OCI-LY1 (cell line): ENCODE data around the gene TBC1D16.

Experiments used
- H2AFZ ChIP-seq: fragments of 200-600 bp; sonication (generic), shearing (Covaris generic); 2 replicates; pipeline ENCODE4 v1.6.0; 2014; ENCODE audit warnings: antibody characterized with exemption, mild to moderate bottlenecking, low read length
- H3F3A ChIP-seq: fragments of 200-600 bp; sonication (generic), shearing (Covaris generic); 2 replicates; pipeline ENCODE4 v1.6.0; 2014; ENCODE audit warnings: mild to moderate bottlenecking, antibody characterized with exemption, low read length, moderate library complexity; ENCODE audit not compliant: insufficient read depth
- H3K27ac ChIP-seq: fragments of 200-600 bp; sonication (generic); 2 replicates; pipeline ENCODE4 v1.5.1; 2014; ENCODE audit warnings: low read length, mixed run types, mild to moderate bottlenecking, low read depth; ENCODE audit not compliant: poor library complexity, severe bottlenecking
- H3K27me3 ChIP-seq: fragments of 200-600 bp; sonication (generic); 2 replicates; pipeline ENCODE4 v1.6.0; 2014; ENCODE audit warnings: antibody characterized with exemption, mild to moderate bottlenecking, low read length, moderate library complexity; ENCODE audit not compliant: insufficient read depth
- H3K36me3 ChIP-seq: fragments of 200-600 bp; sonication (generic); 2 replicates; pipeline ENCODE4 v1.6.1; 2014; ENCODE audit warnings: mild to moderate bottlenecking, antibody characterized with exemption, low read length, moderate library complexity, mixed read lengths; ENCODE audit not compliant: insufficient read depth
- H3K4me1 ChIP-seq: fragments of 200-600 bp; sonication (generic); 2 replicates; pipeline ENCODE4 v1.5.1; 2014; ENCODE audit warnings: mild to moderate bottlenecking, low read length, moderate library complexity; ENCODE audit not compliant: insufficient read depth, severe bottlenecking
- H3K4me2 ChIP-seq: fragments of 200-600 bp; sonication (generic), shearing (Covaris generic); 2 replicates; pipeline ENCODE4 v1.6.1; 2014; ENCODE audit warnings: low read length
- H3K4me3 ChIP-seq: fragments of 200-600 bp; sonication (generic); 2 replicates; pipeline ENCODE4 v1.5.1; 2014; ENCODE audit warnings: low read length, low read depth, mild to moderate bottlenecking, mixed read lengths; ENCODE audit not compliant: poor library complexity, severe bottlenecking
- H3K79me2 ChIP-seq: fragments of 200-600 bp; shearing (Covaris generic); 2 replicates; pipeline ENCODE4 v1.6.1; 2016; ENCODE audit warnings: mixed run types, low read length, mixed read lengths; ENCODE audit not compliant: insufficient read depth
- H3K9ac ChIP-seq: fragments of 200-600 bp; sonication (generic), shearing (Covaris generic); 2 replicates; pipeline ENCODE4 v1.6.1; 2014; ENCODE audit warnings: mild to moderate bottlenecking, low read length, mixed read lengths
- H3K9me2 ChIP-seq: fragments of 200-600 bp; sonication (generic), shearing (Covaris generic); 2 replicates; pipeline ENCODE4 v1.6.1; 2014; ENCODE audit warnings: low read depth, mild to moderate bottlenecking, low read length, mixed read lengths
- H3K9me3 ChIP-seq: fragments of 200-600 bp; shearing (Covaris generic); 2 replicates; pipeline ENCODE4 v1.6.1; 2014; ENCODE audit warnings: low read length, mixed read lengths
- H4K20me1 ChIP-seq: fragments of 200-600 bp; sonication (generic), shearing (Covaris generic); 2 replicates; pipeline ENCODE4 v1.6.0; 2016; ENCODE audit warnings: mild to moderate bottlenecking, low read length; ENCODE audit not compliant: insufficient read depth
- EZH2 ChIP-seq: fragments of 200-600 bp; sonication (generic), shearing (Covaris generic); IDR thresholded peaks from 2 replicates; pipeline ENCODE4 v1.8.0; 2017; ENCODE audit warnings: borderline replicate concordance, mixed run types, mild to moderate bottlenecking, antibody characterized with exemption, low read length, moderate library complexity, mixed read lengths
- TF ChIP-seq, protein P1 (sequence below): fragments of 200-600 bp; sonication (generic), shearing (Covaris generic); IDR thresholded peaks from 2 replicates; pipeline ENCODE4 v1.5.1; 2017; ENCODE audit warnings: mild to moderate bottlenecking, antibody characterized with exemption, low read length, moderate library complexity, mixed read lengths

TBC1D16 gene

DNA sequence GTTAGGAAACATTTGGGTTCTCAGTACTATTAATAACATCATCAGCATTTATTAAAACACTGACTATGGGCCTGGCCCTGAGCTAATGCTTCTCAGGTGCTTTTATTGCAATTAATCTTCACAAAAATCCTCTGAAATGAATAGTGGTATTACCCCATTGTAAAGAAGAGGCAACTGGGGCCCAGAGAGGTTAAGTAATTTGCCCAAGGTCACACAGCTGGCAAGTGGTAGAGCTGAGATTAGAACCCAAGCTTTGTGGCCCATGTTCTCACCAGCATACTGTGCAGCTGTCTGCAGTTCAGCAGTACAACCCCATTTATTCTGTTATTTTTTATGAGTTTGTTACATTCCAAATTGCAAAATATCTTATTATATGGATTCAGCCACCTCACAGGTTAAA, 82.3 kb downstream of the TBC1D16 start:
- TF ChIP-seq, protein P1, sequence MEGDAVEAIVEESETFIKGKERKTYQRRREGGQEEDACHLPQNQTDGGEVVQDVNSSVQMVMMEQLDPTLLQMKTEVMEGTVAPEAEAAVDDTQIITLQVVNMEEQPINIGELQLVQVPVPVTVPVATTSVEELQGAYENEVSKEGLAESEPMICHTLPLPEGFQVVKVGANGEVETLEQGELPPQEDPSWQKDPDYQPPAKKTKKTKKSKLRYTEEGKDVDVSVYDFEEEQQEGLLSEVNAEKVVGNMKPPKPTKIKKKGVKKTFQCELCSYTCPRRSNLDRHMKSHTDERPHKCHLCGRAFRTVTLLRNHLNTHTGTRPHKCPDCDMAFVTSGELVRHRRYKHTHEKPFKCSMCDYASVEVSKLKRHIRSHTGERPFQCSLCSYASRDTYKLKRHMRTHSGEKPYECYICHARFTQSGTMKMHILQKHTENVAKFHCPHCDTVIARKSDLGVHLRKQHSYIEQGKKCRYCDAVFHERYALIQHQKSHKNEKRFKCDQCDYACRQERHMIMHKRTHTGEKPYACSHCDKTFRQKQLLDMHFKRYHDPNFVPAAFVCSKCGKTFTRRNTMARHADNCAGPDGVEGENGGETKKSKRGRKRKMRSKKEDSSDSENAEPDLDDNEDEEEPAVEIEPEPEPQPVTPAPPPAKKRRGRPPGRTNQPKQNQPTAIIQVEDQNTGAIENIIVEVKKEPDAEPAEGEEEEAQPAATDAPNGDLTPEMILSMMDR = no peak
- TF ChIP-seq EZH2 = no peak
- Histone ChIP-seq H3K9me2 (no peaks in the 10 kb centered on the region), H2AFZ (no peak overlapping the region), H3K9me3 (no peaks in the 10 kb centered on the region), H3K4me3 (no peak overlapping the region), H3F3A (no peaks in the 10 kb centered on the region), H3K9ac (no peak overlapping the region), H3K36me3 (no peaks in the 10 kb centered on the region), H3K27me3 (peaks cover 7% of the 10 kb centered on the region), H3K4me2 (no peak overlapping the region), H4K20me1 (no peaks in the 10 kb centered on the region), H3K79me2 (no peaks in the 10 kb centered on the region), H3K4me1 (no peaks in the 10 kb centered on the region), H3K27ac (no peak overlapping the region)

DNA sequence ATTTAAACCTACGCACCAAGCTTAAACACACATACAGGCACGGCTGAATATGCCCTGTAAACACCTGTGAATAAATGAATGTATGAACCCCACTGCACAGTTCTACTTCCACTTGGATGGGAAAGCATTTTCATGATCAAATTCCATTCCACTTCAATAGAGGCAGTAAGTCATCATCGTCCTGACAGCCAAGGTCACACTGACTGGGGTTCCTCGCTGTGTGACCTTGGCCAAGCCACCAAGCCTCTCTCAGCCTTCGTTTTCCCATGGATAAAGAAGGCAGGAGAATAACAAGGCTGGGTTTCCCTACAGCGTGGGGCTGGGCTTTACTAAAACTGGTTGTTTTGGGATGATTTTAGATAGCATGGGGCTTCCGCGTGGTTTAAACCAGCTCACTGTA, 82.8 kb downstream of the TBC1D16 start:
- H3K9me3 ChIP-seq = no peaks in the 10 kb centered on the region
- no peaks in the 10 kb centered on the region for H3K4me1 ChIP-seq
- H3K36me3 ChIP-seq = no peaks in the 10 kb centered on the region
- no peak overlapping the region for H3K4me2 ChIP-seq
- H2AFZ ChIP-seq = no peak overlapping the region
- H3K9ac ChIP-seq = no peak overlapping the region
- TF ChIP-seq, protein P1 = no peak
- TF ChIP-seq EZH2 = no peak
- no peaks in the 10 kb centered on the region for H3K9me2 ChIP-seq
- H4K20me1 ChIP-seq = no peaks in the 10 kb centered on the region
- no peaks in the 10 kb centered on the region for H3K79me2 ChIP-seq
- H3K4me3 ChIP-seq = no peak overlapping the region
- H3K27me3 ChIP-seq = peaks cover 7% of the 10 kb centered on the region
- H3K27ac ChIP-seq = no peak overlapping the region
- H3F3A ChIP-seq = no peaks in the 10 kb centered on the region

DNA sequence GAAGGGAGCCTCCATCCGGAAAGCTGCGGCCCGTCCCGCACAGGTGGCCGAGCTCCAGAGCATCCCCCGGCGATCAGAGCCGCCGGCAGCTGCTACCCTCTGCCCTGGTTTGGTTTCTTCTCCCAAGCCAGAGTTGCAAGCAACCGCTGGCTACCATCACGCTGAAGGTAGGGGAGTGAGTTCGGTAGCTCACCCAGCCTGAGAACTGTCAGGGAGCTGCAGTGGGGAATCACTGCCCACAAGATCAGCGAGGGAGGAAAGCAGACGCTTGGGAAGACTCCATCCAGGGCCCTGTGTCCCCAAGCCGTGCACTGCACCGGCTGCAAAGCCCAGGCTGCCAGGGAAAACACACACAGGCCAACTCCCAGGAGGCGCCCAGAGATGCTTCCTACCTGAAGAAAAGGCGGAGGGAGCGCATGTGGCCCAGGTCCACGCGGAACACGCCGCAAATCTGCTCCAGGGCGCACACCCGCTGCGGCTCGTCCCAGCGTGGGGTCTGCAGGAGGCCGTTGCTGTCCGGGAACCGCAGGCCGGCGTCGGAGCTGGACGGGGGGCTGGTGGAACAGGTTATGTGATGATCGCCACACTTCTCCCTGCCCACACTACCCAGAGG, 83.3 kb downstream of the TBC1D16 start:
- TF ChIP-seq EZH2 = no peak
- TF ChIP-seq, protein P1 = no peak
- Histone ChIP-seq H3F3A (no peaks in the 10 kb centered on the region), H4K20me1 (no peaks in the 10 kb centered on the region), H3K27ac (no peak overlapping the region), H3K9ac (no peak overlapping the region), H3K79me2 (no peaks in the 10 kb centered on the region), H3K4me1 (no peaks in the 10 kb centered on the region), H3K9me3 (no peaks in the 10 kb centered on the region), H3K4me3 (no peak overlapping the region), H2AFZ (no peak overlapping the region), H3K36me3 (no peaks in the 10 kb centered on the region), H3K27me3 (peaks cover 7% of the 10 kb centered on the region), H3K4me2 (no peak overlapping the region), H3K9me2 (no peaks in the 10 kb centered on the region)
